ENCODE results near the gene ST6GALNAC3.

Gene ST6GALNAC3

GRCh38 chr1:76059451-76059850 is 15.1 kb upstream of the ST6GALNAC3 start:
- no peak for TF ChIP-seq CTCF (IDR thresholded peaks at IDR 0.05)

GRCh38 chr1:76065270-76065669 is 9.3 kb upstream of the ST6GALNAC3 start:
- Histone ChIP-seq H3K36me3 (no peaks in the 10 kb centered on the region), H3K27me3 (no peaks in the 10 kb centered on the region), H3K4me3 (no peak overlapping the region), H3K4me1 (peaks cover 0 to 8% (median 0%) of the 10 kb centered on the region in 4 donors), H3K9me3 (no peaks in the 10 kb centered on the region), H3K27ac (no peak overlapping the region)
- intact Hi-C loops (cut with DNase I; ENCODE audit: low total_unique reads) = no loop called here
- DNase-seq = no peak
- no peak for TF ChIP-seq CTCF (IDR thresholded peaks at IDR 0.05)

More at GRCh38 chr1:76059451-76059850, 15.1 kb upstream of the ST6GALNAC3 start:
- Histone ChIP-seq H3K4me1 (no peaks in the 10 kb centered on the region), H3K9me3 (no peaks in the 10 kb centered on the region), H3K27me3 (no peaks in the 10 kb centered on the region), H3K36me3 (no peaks in the 10 kb centered on the region), H3K27ac (no peak overlapping the region), H3K4me3 (no peak overlapping the region)
- intact Hi-C loops (cut with DNase I; ENCODE audit: low total_unique reads) = no loop called here
- DNase-seq = no peak

GRCh38 chr1:76066394-76066793 is 8.2 kb upstream of the ST6GALNAC3 start:
- Histone ChIP-seq H3K36me3 (no peaks in the 10 kb centered on the region), H3K9me3 (no peaks in the 10 kb centered on the region), H3K27me3 (no peaks in the 10 kb centered on the region), H3K27ac (no peak overlapping the region), H3K4me1 (peaks cover 0 to 8% (median 0%) of the 10 kb centered on the region in 4 donors), H3K4me3 (no peak overlapping the region)
- intact Hi-C loops (cut with DNase I; ENCODE audit: low total_unique reads) = no loop called here
- no peak for TF ChIP-seq CTCF (IDR thresholded peaks at IDR 0.05)
- no peak for DNase-seq

GRCh38 chr1:76068542-76068941 is 6.0 kb upstream of the ST6GALNAC3 start:
- intact Hi-C loops (cut with DNase I; ENCODE audit: low total_unique reads) = no loop called here
- no peaks in the 10 kb centered on the region for H3K27me3 ChIP-seq
- H3K27ac ChIP-seq = no peak overlapping the region
- H3K36me3 ChIP-seq = no peaks in the 10 kb centered on the region
- H3K4me3 ChIP-seq = no peak overlapping the region
- no peak for TF ChIP-seq CTCF (IDR thresholded peaks at IDR 0.05)
- no peaks in the 10 kb centered on the region for H3K9me3 ChIP-seq
- no peak for DNase-seq
- peaks cover 0 to 9% (median 0%) of the 10 kb centered on the region in 4 donors for H3K4me1 ChIP-seq

GRCh38 chr1:76068953-76069561 is 5.5 kb upstream of the ST6GALNAC3 start:
- H3K4me3 ChIP-seq = no peak overlapping the region
- DNase-seq = no peak
- no peak overlapping the region for H3K27ac ChIP-seq
- H3K27me3 ChIP-seq = no peaks in the 10 kb centered on the region
- H3K4me1 ChIP-seq = peaks cover 0 to 14% (median 0%) of the 10 kb centered on the region in 4 donors
- TF ChIP-seq CTCF (IDR thresholded peaks at IDR 0.05) = no peak
- H3K9me3 ChIP-seq = no peaks in the 10 kb centered on the region
- intact Hi-C loops (cut with DNase I; ENCODE audit: low total_unique reads) = no loop called here
- H3K36me3 ChIP-seq = no peaks in the 10 kb centered on the region

- DNase-seq = no peak
- peaks cover 0 to 16% (median 0%) of the 10 kb centered on the region in 4 donors for H3K4me1 ChIP-seq
- no peaks in the 10 kb centered on the region for H3K36me3 ChIP-seq
- H3K27ac ChIP-seq = no peak overlapping the region
- no peaks in the 10 kb centered on the region for H3K27me3 ChIP-seq
- TF ChIP-seq CTCF (IDR thresholded peaks at IDR 0.05) = no peak
- no peaks in the 10 kb centered on the region for H3K9me3 ChIP-seq
- intact Hi-C loops (cut with DNase I; ENCODE audit: low total_unique reads) = no loop called here
- H3K4me3 ChIP-seq = no peak overlapping the region
Observed at GRCh38 chr1:76070538-76070937, 4.0 kb upstream of the ST6GALNAC3 start.

Measured in tibial artery (tissue), 4 donors.